GM19455 (cell line): ENCODE results near the gene PTRHD1.
"Not testable (repeated sequence)": the region's sequence is repeated elsewhere in the genome, so short reads cannot be mapped to it uniquely, and the experiment has no call there.

Experiments used
- ATAC-seq: cut with Tn5 transposase; IDR thresholded peaks from one replicate; pipeline ENCODE4 v1.9.1; 2021; ENCODE audit not compliant: unreplicated experiment

Gene PTRHD1

GRCh38 chr2:24813691-24814137 is 20.5 kb upstream of the PTRHD1 start:
- no peak for ATAC-seq

GRCh38 chr2:24809316-24810007 is 16.3 kb upstream of the PTRHD1 start:
- no peak for ATAC-seq

- no peak for ATAC-seq
Observed at GRCh38 chr2:24806661-24807036, 13.5 kb upstream of the PTRHD1 start.

DNA sequence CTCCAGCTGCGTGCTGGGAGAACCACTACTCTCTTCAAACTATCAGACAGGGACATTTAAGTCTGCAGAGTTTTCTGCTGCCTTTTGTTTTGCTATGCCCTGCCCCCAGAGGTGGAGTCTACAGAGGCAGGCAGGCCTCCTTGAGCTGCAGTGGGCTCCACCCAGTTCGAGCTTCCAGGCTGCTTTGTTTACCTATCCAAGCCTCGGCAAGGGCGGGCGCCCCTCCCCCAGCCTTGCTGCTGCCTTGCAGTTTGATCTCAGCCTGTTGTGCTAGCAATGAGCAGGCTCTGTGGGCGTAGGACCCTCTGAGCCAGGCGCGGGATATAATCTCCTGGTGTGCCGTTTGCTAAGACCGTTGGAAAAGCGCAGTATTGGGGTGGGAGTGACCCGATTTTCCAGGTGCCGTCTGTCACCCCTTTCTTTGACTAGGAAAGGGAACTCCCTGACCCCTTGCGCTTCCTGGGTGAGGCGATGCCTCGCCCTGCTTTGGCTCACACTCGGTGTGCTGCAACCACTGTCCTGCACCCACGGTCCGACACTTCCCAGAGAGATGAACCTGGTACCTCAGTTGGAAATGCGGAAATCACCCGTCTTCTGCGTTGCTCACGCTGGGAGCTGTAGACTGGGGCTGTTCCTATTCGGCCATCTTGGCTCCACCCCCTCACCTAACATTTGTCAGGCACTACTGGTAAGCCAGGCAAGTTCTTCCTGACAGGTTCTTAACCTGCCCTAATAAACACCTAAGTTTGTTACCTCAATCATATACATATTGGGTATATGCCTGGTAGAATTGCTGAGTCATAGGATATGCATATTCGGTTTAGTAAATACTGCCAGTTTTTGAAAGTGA is 12.8 kb upstream of the PTRHD1 start:
- ATAC-seq = not testable (repeated sequence)

GRCh38 chr2:24800487-24800886 is 7.3 kb upstream of the PTRHD1 start:
- ATAC-seq = not testable (repeated sequence)

- ATAC-seq = no peak
Observed at GRCh38 chr2:24797644-24798043, 4.5 kb upstream of the PTRHD1 start.

- ATAC-seq = no peak
Observed at GRCh38 chr2:24793761-24794435, 707 bp upstream of the PTRHD1 start.

DNA sequence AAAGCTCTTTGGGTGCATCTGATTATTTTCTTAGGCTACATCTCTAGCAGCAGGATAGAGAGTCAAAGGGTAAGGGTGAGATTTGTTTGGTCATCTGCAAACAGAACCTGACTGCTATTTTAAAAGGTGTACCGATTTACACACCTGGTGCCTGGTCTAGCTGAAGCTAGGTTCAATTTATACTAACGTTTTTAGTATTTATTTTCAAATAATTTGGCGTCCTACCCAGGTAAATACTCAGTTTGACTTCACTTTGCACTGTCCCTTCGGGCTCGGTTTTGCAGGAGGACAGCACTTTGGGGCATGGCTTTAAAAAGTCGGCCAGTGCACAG is 683 bp downstream of the PTRHD1 start:
- no peak for ATAC-seq

GRCh38 chr2:24791452-24791851 is 1.7 kb downstream of the PTRHD1 start:
- no peak for ATAC-seq

DNA sequence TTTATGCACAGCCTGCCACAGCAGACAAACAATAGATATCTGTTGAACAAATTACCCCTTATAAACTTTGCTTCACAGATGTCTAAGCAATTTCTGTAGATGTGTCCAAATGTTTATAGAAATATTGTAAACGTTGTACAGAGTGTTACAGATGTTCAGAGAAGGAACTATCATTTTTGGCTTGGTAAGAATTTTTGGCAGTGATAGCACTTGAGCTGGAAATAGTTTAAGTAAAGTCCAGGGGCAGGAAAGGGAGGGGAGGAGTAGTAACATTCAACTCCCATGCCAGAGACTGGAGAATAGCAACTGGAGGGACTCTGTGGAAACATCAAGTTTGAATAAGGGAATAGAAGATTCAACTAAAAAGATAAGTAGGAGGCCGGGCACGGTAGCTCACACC is 4.4 kb downstream of the PTRHD1 start:
- no peak for ATAC-seq

GRCh38 chr2:24787532-24787931 is 5.7 kb downstream of the PTRHD1 start:
- ATAC-seq = no peak

GRCh38 chr2:24785671-24786321 is 7.4 kb downstream of the PTRHD1 start:
- ATAC-seq = no peak

GRCh38 chr2:24783641-24784040 is 9.6 kb downstream of the PTRHD1 start:
- ATAC-seq = no peak

DNA sequence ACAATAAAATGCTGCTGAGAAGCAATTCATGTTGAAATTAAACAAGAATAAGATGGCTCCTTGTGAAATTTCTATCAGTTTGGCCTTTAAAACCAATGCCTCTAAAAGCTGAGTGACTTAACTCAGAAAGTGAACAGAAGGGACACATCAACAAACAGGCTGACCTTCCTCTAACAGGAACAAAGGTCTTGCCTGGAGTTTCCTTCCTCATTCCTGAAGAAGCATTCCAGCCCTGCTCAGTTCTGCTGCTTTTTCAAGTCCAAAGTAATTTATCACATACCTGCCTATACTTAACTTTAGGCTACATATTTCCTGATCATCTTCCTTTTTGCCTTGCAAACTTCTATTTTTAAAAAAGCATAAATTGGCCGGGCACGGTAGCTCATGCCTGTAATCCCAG is 14.1 kb downstream of the PTRHD1 start:
- ATAC-seq = no peak

GRCh38 chr2:24774373-24774772 is 18.8 kb downstream of the PTRHD1 start:
- ATAC-seq = no peak

DNA sequence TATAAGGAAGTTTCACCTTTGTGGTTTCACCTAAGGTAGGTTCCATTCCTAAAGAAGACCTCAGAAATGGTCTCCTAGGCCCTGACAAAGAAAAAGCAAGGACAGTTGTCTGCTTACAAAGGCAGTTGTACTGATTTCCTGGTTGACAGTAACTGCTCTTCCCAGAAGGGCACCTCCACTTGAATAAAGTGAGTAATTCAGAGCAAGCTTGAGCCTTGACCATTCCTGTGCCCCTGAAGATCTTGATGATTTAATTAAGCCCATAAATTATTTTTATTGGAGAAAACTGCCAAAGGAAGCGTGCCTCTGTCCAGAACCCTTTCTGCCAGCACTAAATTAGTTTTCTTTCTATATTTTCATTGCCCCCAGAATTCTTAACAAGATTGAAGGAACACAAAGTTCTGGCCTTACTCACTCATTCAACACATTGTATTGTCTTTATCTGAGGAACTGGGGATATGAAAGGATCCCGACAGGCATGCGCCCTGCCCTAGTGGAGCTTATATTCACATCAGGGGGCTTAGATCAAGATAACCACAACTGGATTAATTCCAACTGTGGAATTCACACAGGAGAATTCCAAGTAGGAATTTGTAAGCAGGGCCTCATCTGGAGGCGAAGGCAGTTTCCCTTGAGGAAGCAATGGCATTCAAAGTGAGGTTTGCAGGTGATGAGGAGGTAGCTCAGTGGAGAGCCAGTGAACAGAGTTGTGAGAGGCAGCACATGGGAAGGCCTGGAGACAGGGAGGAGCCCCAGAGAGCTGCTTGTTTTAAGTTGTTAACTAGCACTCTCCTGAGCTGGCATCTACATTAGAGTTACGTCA is 21.2 kb downstream of the PTRHD1 start:
- ATAC-seq = no peak

DNA sequence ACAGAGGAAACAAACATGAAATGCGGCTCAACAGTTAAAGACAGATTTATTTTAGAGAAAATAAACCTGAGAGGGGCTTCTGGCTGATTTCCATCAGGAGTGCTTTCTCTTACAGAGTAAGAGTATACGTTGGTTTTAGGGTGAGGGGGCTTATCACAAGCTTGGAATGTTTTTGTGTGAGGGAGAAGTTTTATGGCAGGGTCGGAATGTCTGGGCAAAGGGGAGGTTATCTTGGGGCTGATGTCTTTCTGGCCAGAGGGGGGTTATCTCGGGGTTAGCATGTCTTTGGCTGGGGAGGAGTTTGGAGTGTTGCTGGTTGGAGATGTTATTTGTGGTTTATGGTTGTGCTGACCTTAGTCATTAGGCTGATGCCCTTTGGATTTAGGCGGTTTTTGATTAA is 22.1 kb downstream of the PTRHD1 start:
- ATAC-seq = no peak

DNA sequence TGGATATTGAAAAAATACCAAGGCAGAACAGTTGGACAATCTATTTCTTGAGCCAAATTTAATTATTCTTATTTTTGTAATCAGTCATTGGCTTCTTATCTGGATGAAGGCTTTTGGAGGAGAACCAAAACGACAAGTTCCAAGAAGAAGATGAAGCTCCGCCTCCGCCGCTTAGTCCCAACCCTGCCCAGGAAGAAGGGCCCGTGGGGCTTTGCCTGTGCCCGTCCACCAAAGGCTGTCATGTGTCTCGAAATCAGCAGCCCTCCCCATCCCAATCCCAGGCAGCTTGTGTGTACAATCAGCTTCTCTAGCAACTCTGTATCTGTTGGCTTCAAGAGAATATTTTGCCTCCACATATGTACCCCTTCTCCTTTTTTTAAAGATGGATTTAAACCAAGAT is 24.6 kb downstream of the PTRHD1 start:
- no peak for ATAC-seq

DNA sequence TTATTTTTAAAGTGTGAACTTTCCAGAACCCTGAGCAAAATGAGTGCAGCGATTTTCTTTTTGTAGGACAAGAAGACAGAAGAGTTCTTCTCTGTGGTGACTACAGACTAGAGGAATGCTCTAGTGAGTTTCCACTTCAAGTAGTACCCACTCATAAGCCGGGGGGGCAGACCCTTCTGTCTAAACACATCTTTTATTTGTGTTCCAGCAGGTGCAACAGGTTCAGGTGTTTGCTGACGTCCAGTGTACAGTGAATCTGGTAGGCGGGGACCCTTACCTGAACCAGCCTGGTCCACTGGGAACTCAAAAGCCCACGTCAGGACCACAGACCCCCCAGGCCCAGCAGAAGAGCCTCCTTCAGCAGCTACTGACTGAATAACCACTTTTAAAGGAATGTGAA is 25.2 kb downstream of the PTRHD1 start:
- ATAC-seq = no peak

DNA sequence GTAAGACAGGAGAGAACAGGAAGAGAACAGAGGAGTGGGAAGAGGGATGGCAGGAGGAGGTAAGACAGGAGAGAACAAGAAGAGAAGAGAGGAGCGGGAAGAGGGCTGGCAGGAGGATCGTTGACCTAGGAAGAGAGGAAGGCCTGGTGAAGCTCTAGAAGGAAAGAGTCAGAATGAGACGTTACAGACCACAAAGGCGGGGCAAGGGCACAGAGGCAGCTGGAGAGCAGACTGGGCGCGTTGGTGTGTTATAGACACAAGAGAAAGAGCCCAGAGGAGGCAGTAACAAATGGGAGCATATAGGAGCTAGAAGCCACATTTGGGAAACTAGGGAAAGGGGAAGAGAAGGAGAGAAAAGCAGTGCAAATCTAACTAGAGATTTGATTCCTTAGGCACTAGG is 26.6 kb downstream of the PTRHD1 start:
- ATAC-seq = no peak

DNA sequence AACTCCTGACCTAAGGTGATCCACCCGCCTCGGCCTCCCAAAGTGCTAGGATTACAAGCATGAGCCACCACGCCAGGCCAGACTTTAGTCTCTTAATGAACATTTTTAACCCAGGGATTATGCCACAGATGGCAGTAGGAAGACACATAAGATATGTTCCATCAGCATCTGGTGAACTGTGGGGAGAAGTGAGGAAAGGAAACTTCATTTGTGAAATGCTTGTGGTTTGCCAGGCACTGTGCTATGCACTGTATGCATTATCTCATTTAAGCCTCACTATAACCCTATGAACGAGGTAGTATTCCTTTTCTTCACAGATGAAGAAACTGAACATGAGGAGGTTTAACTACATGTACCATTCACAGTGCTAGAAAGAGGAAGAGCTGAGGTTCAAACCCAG is 29.3 kb downstream of the PTRHD1 start:
- no peak for ATAC-seq
